UCSD-AML1 (cell line): ENCODE measurements around the gene TMEM182.

Source experiments
- DNase-seq: peaks from one replicate; lab custom pipeline; 2025; ENCODE audit not compliant: unreplicated experiment; lab: John Stamatoyannopoulos, UW

TMEM182 gene

DNA sequence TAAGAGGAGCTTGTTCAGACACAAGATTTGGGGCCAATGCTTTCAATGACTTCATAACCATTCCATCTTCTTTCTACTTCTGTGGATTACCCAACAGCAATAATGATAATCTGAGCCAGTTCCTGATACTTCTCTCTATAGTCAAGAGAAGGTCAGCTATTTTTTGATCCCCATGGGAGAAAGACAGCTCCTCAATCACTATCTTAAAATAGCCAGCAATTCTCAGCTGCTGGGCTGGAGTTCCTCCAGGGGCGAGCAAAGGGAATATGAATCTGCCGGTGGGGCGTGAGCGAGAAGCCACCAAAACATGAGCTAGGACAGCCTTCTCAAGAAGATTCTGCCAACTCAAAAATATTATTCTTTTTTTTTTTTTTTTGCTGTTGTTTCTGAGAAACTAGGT, at the start of gene TMEM182:
TSS of gene TMEM182 (plus strand) at position 269 of the 400 bp plus-strand sequence. CDS start 187 bp downstream, outside the sequence.
- DNase-seq: no peak

- DNase-seq: no peak
Observed at GRCh38 chr2:102717308-102718018, 44.4 kb upstream of the TMEM182 start.

DNA sequence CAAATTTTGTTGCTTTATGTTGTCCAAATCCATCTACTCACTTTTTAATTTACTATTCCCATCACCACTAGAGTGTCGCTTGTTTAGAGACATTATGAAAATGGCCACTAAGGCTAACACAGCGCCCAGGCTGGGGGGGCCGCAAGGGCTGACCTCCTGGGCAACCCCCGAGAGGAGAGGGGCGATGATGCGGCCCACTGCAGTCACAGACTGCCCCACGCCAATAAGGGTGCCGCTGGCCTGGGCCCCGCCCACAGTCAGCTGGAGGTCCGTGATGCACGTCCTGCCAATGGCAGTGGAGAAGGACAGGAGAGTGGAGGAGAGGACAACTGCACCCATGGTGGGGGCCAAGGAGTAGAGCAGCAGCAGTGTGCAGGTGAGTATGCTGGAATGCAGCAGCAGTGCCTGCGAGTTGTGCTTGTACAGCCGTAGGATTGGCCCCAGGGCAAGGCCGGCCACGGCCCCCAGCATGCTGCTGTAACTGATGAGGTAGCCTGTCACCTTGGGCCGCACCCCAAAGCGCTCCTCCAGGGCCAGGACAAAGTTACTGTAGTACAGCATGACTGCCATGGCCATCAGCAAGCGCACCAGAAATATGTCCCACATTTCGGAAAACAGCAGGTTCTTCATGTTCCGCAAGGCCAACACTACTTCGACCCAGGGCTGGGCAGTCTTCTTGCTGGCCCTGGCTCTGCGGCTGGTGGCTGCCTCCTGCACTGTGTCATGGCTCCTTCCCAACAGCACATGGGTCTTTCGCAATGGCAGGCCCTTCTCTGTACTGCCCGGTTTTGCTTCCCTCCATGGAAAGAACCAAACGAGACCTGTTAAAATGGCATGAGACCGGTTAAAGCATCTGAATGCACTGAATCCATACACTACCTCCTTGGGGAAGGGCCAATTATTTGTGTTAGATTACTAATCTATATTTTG, 43.2 kb upstream of the TMEM182 start:
- no peak for DNase-seq

GRCh38 chr2:102724016-102724490, 37.8 kb upstream of the TMEM182 start:
- DNase-seq: no peak

DNA sequence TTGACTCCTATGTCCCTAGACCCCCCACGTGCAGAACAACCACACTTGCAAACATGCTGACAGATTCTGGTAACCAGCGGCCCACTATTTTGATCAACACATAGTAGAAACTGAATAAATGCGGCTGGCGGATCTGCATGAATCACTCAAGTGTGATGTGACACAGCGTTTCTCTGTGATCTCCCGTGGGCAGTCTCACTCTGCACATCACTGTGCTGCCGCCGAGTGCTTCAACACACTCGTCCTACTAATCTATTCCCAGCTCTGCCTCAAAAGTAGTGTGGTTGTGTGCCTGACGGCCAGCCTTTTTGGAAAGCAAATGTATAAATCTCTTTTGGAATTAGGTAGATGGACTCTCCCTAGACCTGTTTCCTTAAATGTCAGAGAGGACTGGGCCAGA, 37.3 kb upstream of the TMEM182 start:
- DNase-seq: no peak

DNA sequence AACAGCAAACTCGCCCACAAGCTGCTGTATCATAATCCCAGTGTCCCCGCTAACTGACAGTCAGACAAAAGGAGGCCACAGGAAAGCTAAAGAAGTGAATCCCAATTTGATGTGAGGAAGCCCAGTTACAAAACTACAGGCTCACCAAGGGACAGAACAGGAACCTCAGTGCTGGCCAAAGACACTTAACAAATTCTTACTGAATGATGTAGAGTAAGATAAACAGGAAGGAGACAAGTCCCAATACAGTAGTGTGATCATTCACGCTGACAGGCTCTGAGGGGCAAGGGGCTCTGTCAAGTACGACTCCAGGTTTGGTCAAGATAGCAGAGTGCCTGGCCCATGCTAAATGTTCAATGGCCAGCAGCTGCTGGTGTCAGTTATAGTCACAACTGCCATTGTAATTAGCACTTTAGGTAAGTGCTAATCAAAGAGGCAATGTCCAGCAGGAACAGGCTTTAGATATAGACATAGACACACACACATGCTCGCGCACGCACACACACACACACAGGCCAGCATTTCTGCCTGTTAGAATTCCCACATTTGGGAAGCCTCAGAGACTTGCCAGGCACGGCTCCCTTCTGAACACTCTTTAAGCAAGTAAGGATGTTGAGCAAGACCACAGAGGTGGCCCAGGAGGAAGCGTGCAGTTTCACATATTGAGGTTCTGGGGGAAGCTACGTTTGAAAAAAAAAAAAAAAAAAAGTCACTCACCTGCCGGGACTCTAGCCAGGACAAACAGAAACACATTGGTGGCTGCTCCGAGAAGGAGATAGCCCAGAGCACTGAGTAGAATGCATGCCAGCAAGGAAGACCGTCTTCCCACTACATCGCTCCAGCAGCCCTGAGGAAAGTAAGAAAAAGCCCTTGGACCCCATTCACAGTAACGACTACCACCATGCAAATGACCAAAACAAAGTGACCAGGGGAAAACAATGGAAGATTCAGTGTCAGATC, 35.4 kb upstream of the TMEM182 start:
- DNase-seq: no peak

GRCh38 chr2:102735416-102736109, 26.3 kb upstream of the TMEM182 start:
- no peak for DNase-seq

DNA sequence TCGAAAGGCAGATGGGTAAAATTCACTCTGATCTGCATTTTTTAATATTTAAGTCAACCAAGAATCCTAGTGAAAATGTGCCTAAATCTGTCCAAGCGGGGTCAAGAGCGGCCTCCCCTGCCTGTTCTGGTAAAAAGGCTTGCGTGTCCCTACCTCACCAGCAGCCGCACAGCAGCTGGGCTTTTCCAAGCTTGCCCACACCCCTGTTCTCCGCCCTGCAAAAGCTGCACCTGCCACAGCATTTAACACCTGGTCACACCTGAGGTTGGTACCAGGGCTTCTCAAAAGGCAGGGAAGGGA, 25.8 kb upstream of the TMEM182 start:
- no peak for DNase-seq

GRCh38 chr2:102736410-102737409, 25.1 kb upstream of the TMEM182 start:
- peak; percentile 87 for DNase-seq

DNA sequence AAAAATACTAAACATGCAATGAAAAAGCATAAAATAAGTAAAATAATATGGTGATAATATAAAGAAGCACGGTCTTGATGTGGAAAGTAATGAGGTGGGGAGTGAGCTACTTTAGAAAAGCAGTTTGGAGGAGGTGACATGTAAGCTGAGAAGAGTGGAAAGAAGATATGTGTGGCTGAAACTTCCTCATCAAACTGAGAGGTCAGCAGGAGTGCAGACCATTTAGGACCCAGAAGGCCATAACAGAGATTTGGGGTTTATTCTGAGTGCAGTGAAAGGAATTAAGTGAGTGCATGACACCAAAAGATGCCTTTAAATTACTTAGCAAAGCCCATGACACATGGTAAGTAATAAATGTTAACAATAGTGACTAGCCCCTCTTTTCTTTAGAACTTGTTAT, 24.4 kb upstream of the TMEM182 start:
- DNase-seq: no peak

GRCh38 chr2:102743259-102743658, 18.6 kb upstream of the TMEM182 start:
- no peak for DNase-seq

- no peak for DNase-seq
Observed at GRCh38 chr2:102748107-102748506, 13.7 kb upstream of the TMEM182 start.

DNA sequence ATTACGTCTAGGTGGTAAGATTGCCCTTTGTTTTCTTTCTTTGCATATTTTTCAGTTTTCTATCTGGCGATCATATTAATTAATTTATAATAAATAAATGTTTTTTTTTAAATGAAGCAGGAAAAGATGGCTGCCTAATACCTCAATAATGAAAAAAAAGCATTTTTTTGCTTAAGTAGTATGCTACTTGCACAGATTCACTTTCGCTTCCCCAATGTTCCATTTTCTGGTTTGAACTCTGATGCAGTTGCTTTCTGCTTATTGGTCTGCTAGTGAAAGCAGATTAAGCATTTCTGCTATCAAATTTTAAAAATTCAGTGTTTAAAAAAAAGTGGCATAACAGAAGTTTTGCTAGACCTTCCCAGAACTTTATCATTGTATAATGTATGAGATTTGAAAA, 11.9 kb upstream of the TMEM182 start:
- DNase-seq: no peak

DNA sequence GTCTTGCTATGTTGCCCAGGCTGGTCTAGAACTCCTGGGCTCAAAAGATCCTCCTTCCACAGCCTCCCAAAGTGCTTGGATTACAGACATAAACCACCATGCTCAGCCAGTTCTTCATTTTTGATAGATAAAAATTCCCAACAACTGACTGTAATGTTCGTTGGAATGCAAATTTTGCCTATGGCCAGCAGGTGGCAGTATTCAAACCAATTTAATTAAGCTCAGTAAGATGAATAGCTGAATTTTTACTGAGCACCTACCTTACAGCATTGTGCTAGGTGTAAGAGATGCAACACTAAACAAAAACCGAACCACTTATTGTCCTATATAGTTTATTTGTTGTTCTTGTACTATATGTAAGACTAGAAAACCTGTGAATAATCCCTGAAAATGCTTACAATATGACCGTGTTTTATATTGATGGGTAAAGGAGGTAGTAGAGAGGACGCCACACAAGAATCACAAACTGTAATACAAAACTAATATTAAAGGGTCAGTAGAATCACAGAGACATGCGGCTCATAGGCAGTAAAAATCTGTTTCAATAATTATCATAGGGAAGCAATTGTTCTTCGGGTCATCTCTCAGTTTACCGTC, 8.2 kb upstream of the TMEM182 start:
- no peak for DNase-seq

GRCh38 chr2:102754456-102755145, 7.2 kb upstream of the TMEM182 start:
- no peak for DNase-seq

- no peak for DNase-seq
Observed at GRCh38 chr2:102755284-102755683, 6.5 kb upstream of the TMEM182 start.

DNA sequence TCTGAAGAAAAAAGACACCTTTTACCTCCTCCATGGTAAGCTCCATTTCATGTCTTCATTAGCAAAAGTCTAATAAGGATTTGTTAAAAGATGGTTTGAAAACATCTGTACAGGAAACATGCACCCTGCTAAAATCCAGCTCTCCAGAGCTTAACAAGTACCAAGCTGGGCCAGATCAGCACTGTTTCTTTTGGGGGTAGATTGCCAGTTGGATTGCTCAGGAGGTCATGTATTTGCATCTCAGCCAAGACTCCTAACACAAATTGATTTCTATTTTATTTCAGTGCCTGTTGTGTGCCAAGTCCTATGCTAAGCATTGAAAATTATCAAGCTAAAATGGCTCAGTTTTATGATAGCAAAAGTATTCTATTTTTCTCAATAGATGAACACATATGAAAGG, 3.4 kb upstream of the TMEM182 start:
- DNase-seq: no peak

DNA sequence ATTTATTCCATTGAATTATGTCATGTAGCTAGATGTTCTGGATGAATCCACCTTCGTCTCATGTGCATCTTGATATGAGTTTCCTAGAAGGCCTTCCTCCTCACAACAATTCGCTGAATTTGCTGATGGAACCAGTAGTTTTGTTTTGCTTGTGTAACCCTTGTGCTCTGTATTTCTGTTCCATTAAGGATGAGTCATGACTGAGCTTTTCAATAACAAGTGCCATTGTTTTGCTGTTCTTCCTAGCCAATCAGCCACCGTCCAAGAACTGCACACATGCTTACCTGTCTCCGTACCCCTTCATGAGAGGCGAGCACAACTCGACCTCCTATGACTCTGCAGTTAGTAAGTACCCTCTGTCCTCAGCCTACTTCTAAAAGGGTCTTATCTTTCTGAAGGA, 2.3 kb downstream of the TMEM182 start:
- no peak for DNase-seq
